HuH-7 (cell line): ENCODE results near the gene ZBTB11.
"Not testable (repeated sequence)": the region's sequence is repeated elsewhere in the genome, so short reads cannot be mapped to it uniquely, and the experiment has no call there.

ENCODE experiments used
- DNase-seq: peaks from one replicate; pipeline ENCODE4 v3.0.0; 2011; ENCODE audit warnings: low spot score

Gene ZBTB11

GRCh38 chr3:101690972-101691371 lies 14.0 kb upstream of the ZBTB11 start:
- DNase-seq, result no peak

GRCh38 chr3:101689286-101689685 lies 12.4 kb upstream of the ZBTB11 start:
- no peak for DNase-seq

GRCh38 chr3:101687142-101687931 lies 10.4 kb upstream of the ZBTB11 start:
- no peak for DNase-seq

GRCh38 chr3:101685870-101686307 lies 9.0 kb upstream of the ZBTB11 start:
- no peak for DNase-seq

GRCh38 chr3:101685050-101685400 lies 8.1 kb upstream of the ZBTB11 start:
- no peak for DNase-seq

- DNase-seq, result no peak
Observed at GRCh38 chr3:101680466-101680865, 3.5 kb upstream of the ZBTB11 start.

- DNase-seq, result not testable (repeated sequence)
Observed at GRCh38 chr3:101678837-101679236, 1.9 kb upstream of the ZBTB11 start.

GRCh38 chr3:101677436-101678286 lies 729 bp upstream of the ZBTB11 start:
- DNase-seq, result no peak

GRCh38 chr3:101676216-101676764 lies 642 bp downstream of the ZBTB11 start:
- DNase-seq, result peak; percentile 92

- DNase-seq, result no peak
Observed at GRCh38 chr3:101675709-101676215, 1.2 kb downstream of the ZBTB11 start.

- DNase-seq, result no peak
Observed at GRCh38 chr3:101674518-101674917, 2.4 kb downstream of the ZBTB11 start.

- no peak for DNase-seq
Observed at GRCh38 chr3:101673953-101674352, 3.0 kb downstream of the ZBTB11 start.

GRCh38 chr3:101671014-101671413 lies 5.9 kb downstream of the ZBTB11 start:
- DNase-seq, result no peak

- no peak for DNase-seq
Observed at GRCh38 chr3:101667844-101668243, 9.1 kb downstream of the ZBTB11 start.

- no peak for DNase-seq
Observed at GRCh38 chr3:101667331-101667730, 9.6 kb downstream of the ZBTB11 start.

GRCh38 chr3:101665851-101666250 lies 11.1 kb downstream of the ZBTB11 start:
- no peak for DNase-seq

- no peak for DNase-seq
Observed at GRCh38 chr3:101665357-101665756, 11.6 kb downstream of the ZBTB11 start.

- no peak for DNase-seq
Observed at GRCh38 chr3:101660714-101661113, 16.2 kb downstream of the ZBTB11 start.

GRCh38 chr3:101656651-101657050 lies 20.3 kb downstream of the ZBTB11 start:
- no peak for DNase-seq

- no peak for DNase-seq
Observed at GRCh38 chr3:101646726-101647125, 30.2 kb downstream of the ZBTB11 start.

GRCh38 chr3:101643861-101644613 lies 32.9 kb downstream of the ZBTB11 start:
- DNase-seq, result no peak
